Renal pelvis (tissue), 12 donors: ENCODE results near the gene CTPS2. TPM values are rescaled to one million over a fixed set of nuclear protein-coding genes. Genes with fewer than 3 reads are reported as not detected.
"Not testable (repeated sequence)": the region's sequence is repeated elsewhere in the genome, so short reads cannot be mapped to it uniquely, and the experiment has no call there.

ENCODE experiments used
- DNase-seq: peaks from one replicate; pipeline ENCODE4 v3.0.0-alpha.2; 2013
- long read RNA-seq, 16 experiments: transcript quantifications; one replicate each; lab custom pipeline, GENCODE V29; 2026
- polyA plus RNA-seq, 3 donors: library from polyadenylated mRNA; unstranded; fragments of 120-200 nt; gene quantifications; one replicate each; pipeline ENCODE4 v1.2.1, GENCODE V29; 2013; ENCODE audit not compliant: insufficient read length in 3 of 3

Gene CTPS2, protein sequence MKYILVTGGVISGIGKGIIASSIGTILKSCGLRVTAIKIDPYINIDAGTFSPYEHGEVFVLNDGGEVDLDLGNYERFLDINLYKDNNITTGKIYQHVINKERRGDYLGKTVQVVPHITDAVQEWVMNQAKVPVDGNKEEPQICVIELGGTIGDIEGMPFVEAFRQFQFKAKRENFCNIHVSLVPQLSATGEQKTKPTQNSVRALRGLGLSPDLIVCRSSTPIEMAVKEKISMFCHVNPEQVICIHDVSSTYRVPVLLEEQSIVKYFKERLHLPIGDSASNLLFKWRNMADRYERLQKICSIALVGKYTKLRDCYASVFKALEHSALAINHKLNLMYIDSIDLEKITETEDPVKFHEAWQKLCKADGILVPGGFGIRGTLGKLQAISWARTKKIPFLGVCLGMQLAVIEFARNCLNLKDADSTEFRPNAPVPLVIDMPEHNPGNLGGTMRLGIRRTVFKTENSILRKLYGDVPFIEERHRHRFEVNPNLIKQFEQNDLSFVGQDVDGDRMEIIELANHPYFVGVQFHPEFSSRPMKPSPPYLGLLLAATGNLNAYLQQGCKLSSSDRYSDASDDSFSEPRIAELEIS
- polyA plus RNA-seq, result 10 to 100 TPM; 34.0 to 44.5 (median 42.3) TPM
- long read RNA-seq, donor 1, partial matches to known transcripts, result 0 of 4 reads
- long read RNA-seq, donor 1, other reads (novel, unspliced or antisense), result 0 of 4 reads
- long read RNA-seq, donor 2, partial matches to known transcripts, result 5 of 11 reads
- long read RNA-seq, donor 2, other reads (novel, unspliced or antisense), result 0 of 11 reads
- long read RNA-seq, donor 3, partial matches to known transcripts, result 9 of 13 reads
- long read RNA-seq, donor 3, other reads (novel, unspliced or antisense), result 0 of 13 reads
- long read RNA-seq, donor 4, partial matches to known transcripts, result 0 of 8 reads
- long read RNA-seq, donor 4, other reads (novel, unspliced or antisense), result 0 of 8 reads
- long read RNA-seq, donor 5, partial matches to known transcripts, result 0 of 3 reads
- long read RNA-seq, donor 5, other reads (novel, unspliced or antisense), result 0 of 3 reads
- long read RNA-seq, donor 6, partial matches to known transcripts, result 0 of 7 reads
- long read RNA-seq, donor 6, other reads (novel, unspliced or antisense), result 0 of 7 reads
- long read RNA-seq, donor 7, partial matches to known transcripts, result 0 of 4 reads
- long read RNA-seq, donor 7, other reads (novel, unspliced or antisense), result 0 of 4 reads
- long read RNA-seq, donor 8, partial matches to known transcripts, result 0 of 3 reads
- long read RNA-seq, donor 8, other reads (novel, unspliced or antisense), result 0 of 3 reads
- long read RNA-seq, donor 9, partial matches to known transcripts, result 62 of 66 reads
- long read RNA-seq, donor 9, other reads (novel, unspliced or antisense), result 0 of 66 reads
- long read RNA-seq, donor 10, transcript CTPS2-201 (19 exons, 3,629 nt), result major isoform, 5 of 10 reads
- long read RNA-seq, donor 10, transcript CTPS2-205 (2 exons, 521 nt), result major isoform, 5 of 10 reads
- long read RNA-seq, donor 10, partial matches to known transcripts, result 0 of 10 reads
- long read RNA-seq, donor 10, other reads (novel, unspliced or antisense), result 0 of 10 reads
- long read RNA-seq, donor 11, partial matches to known transcripts, result 0 of 4 reads
- long read RNA-seq, donor 11, other reads (novel, unspliced or antisense), result 0 of 4 reads
- long read RNA-seq, donor 12, partial matches to known transcripts, result 5 of 11 reads
- long read RNA-seq, donor 12, other reads (novel, unspliced or antisense), result 0 of 11 reads
- long read RNA-seq, donor 13, partial matches to known transcripts, result 0 of 3 reads
- long read RNA-seq, donor 13, other reads (novel, unspliced or antisense), result 0 of 3 reads
- long read RNA-seq, donor 14, transcript CTPS2-201 (19 exons, 3,629 nt), result major isoform, 5 of 8 reads
- long read RNA-seq, donor 14, partial matches to known transcripts, result 0 of 8 reads
- long read RNA-seq, donor 14, other reads (novel, unspliced or antisense), result 0 of 8 reads
- long read RNA-seq, donor 15, transcript CTPS2-201 (19 exons, 3,629 nt), result major isoform, 5 of 26 reads
- long read RNA-seq, donor 15, partial matches to known transcripts, result 17 of 26 reads
- long read RNA-seq, donor 15, other reads (novel, unspliced or antisense), result 0 of 26 reads
- long read RNA-seq, donor 16, partial matches to known transcripts, result 5 of 13 reads
- long read RNA-seq, donor 16, other reads (novel, unspliced or antisense), result 0 of 13 reads

- DNase-seq, result peak; percentile 65
Observed at GRCh38 chrX:16712548-16713155, at the start of gene CTPS2. CTPS2 (minus strand) TSS chrX:16712669; CDS start chrX:16702902, 9,767 bp downstream.

DNA sequence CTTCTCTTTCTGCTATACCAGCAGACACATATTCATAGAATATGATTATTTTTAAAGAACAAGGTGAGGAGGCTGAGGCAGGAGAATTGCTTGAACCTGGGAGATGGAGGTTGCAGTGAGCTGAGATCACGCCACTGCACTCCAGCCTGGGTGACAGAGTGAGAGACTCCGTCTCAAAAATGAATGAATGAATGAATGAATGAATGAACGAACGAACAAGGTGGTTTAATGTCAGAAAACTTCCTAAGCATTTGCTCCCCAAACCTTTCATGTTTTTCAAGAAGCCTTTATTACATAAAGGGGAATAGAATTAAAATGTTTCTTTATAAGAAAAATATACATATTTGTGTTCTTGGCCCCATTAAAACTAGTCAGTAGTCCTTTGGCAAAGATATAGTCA lies 49.0 kb upstream of the CTPS2 start:
- not testable (repeated sequence) for DNase-seq

GRCh38 chrX:16756724-16757123 lies 44.3 kb upstream of the CTPS2 start:
- no peak for DNase-seq

GRCh38 chrX:16754019-16754418 lies 41.5 kb upstream of the CTPS2 start:
- DNase-seq, result no peak

- no peak for DNase-seq
Observed at GRCh38 chrX:16750136-16750535, 37.7 kb upstream of the CTPS2 start.

DNA sequence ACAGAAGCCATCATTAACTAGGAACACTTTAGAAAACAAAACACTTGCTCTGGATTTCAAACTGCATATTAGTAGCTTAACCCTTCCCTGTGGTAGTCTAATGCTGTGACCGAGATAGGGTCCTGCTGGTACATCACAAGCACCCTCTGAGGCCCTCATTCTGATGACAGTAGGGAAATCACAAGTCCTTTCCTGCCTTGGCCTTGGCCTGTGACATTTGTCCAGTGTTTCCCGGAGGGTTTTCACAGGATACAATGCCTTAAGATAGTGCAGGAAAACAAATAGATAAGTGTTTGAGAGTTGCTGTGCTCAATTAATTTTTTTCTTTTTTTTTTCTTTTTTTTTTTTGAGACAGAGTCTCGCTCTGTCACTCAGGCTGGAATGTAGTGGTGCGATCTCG lies 36.0 kb upstream of the CTPS2 start:
- DNase-seq, result no peak

GRCh38 chrX:16745659-16746058 lies 33.2 kb upstream of the CTPS2 start:
- no peak for DNase-seq

- no peak for DNase-seq
Observed at GRCh38 chrX:16745102-16745501, 32.6 kb upstream of the CTPS2 start.

- DNase-seq, result no peak
Observed at GRCh38 chrX:16743604-16744325, 31.3 kb upstream of the CTPS2 start.

DNA sequence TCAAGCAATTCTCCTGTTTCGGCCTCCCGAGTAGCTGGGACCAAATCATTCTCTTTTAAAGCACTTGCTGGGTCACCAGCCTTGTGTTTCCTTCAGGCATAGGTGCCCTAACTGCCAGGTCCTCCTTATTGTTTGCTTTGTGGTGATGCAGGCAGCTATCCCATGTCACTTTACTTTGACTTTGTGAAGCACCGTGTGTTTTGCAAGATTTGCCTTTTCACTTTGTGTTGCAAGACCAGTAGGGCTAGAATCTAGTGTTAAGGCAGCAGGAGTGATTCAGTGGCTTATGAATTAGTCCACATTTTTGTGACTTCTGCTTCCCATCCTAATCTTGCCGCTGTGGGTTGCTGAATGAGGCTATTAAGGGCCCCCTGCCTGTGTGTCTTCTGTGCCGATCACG lies 27.1 kb upstream of the CTPS2 start:
- DNase-seq, result no peak

- no peak for DNase-seq
Observed at GRCh38 chrX:16737024-16737423, 24.6 kb upstream of the CTPS2 start.

DNA sequence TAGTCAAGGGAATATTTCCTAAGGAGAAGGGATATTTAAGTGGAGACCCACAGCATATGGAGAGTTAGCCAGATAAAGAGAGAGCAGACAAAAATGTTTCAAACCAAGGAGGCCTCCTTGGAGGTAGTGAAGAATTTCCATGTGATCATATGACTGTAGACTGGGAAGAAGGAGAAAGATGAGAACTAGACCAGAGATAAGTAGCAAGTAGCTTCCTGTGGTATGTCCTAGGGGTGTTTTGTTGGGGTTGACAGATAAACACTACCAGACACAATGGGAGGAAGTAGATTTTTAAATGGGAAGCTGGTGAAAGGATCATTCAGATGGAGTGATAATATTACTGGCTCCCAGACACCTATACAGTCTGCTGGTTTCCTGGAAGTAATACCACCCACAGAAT lies 20.5 kb upstream of the CTPS2 start:
- no peak for DNase-seq

- no peak for DNase-seq
Observed at GRCh38 chrX:16730450-16730849, 18.0 kb upstream of the CTPS2 start.

DNA sequence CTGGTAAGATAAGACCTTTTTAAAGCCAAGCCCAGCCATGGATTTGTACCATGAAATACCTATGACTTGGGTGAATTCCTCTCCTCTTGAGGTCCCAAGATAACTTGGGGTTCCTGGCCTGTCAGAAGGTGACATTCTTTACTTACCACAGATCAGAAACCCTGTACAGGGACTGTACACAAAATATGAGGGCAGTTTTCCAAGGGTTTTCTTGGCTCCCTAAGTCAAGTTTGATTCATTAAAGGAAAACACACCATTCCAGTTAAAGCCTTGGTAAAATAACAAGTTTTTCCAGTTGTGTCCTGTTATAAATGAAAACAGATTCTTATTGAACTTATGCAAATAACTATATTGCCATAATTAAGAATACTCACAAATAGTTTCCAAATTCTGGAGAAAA lies 15.2 kb upstream of the CTPS2 start:
- DNase-seq, result no peak

DNA sequence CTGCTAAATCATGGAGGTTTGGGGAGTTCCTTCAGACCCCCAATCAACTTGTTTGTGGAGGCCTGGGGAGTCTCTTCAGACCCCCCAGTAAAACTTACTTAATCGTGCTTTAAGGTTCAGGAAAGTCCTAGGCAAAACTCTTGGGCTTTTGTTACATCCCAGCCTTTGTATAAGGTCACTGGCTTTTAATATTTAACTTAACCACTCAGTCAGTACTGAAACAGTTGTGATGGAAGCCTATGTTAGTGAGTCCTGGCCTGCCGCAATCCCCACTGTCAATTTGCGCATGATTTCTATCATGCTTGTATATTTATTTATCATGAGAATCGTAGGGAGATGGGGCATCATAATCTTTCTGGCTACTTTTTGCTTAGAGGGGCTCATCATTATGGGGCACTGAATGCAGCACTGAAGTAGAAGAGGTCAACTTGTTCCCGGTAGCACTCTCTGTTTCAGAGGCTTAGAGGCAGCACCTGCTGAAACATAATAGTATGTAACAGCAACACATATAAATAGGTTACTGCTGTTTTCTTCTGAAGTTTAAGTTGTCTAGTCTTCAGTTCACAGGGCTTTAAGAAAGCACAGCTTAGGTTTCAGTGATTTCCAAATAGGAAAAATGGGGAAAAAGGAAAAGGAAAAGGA lies 14.0 kb upstream of the CTPS2 start:
- DNase-seq, result not testable (repeated sequence)

DNA sequence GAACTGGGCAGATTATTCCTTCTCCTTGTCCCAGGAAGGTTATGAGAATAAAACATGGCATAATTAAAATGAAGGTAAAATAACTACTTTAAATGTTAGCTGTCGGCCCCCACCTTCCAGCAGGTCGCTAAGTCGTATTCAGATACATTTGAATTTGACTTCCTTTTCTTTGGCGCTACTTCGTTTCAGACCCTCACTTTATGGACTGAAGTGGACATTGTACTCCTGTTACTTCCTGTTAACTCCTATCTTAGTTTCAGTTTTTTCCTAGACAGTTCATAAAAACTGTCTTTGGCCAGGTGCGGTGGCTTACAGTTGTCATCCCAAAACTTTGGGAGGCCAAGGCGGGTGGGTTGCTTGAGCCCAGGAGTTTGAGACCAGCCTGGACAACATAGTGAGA lies 12.6 kb upstream of the CTPS2 start:
- no peak for DNase-seq

- no peak for DNase-seq
Observed at GRCh38 chrX:16722481-16722880, 10.0 kb upstream of the CTPS2 start.
